ENCODE data around the gene AARS2.

Gene AARS2

GRCh38 chr6:44257025-44257752 lies 56.0 kb downstream of the AARS2 start, which contains the start of gene SLC35B2:
TSS of gene SLC35B2 (minus strand) at chr6:44257528. CDS start at chr6:44257410, 118 bp downstream.
- ATAC-seq: peak; percentile 75
- peaks cover 89% of the 10 kb centered on the region for H3K36me3 Mint-ChIP-seq
- H3K4me3 Mint-ChIP-seq: peak within 1 kb of the TSS; percentile 87
- no peaks in the 10 kb centered on the region for H3K27me3 Mint-ChIP-seq
- no peaks in the 10 kb centered on the region for H3K9me3 Mint-ChIP-seq
- H3K27ac Mint-ChIP-seq: peak within 1 kb of the TSS; percentile 98
- H3K4me1 Mint-ChIP-seq: peaks cover 89% of the 10 kb centered on the region

- no peaks in the 10 kb centered on the region for H3K9me3 Mint-ChIP-seq
- H3K27me3 Mint-ChIP-seq: no peaks in the 10 kb centered on the region
- H3K36me3 Mint-ChIP-seq: peaks cover 89% of the 10 kb centered on the region
- H3K4me3 Mint-ChIP-seq: peak overlapping the region; percentile 87
- H3K27ac Mint-ChIP-seq: peak overlapping the region; percentile 98
- peaks cover 89% of the 10 kb centered on the region for H3K4me1 Mint-ChIP-seq
- no peak for ATAC-seq
These were observed 56.4 kb downstream of the AARS2 start for GRCh38 chr6:44256775-44257024.

- ATAC-seq: peak; percentile 0
- no peaks in the 10 kb centered on the region for H3K27me3 Mint-ChIP-seq
- peaks cover 87% of the 10 kb centered on the region for H3K36me3 Mint-ChIP-seq
- H3K27ac Mint-ChIP-seq: peak overlapping the region; percentile 98
- H3K4me1 Mint-ChIP-seq: peaks cover 87% of the 10 kb centered on the region
- H3K9me3 Mint-ChIP-seq: no peaks in the 10 kb centered on the region
- peak overlapping the region; percentile 87 for H3K4me3 Mint-ChIP-seq
These were observed 57.0 kb downstream of the AARS2 start for GRCh38 chr6:44255871-44256774.

GRCh38 chr6:44255105-44255808 lies 57.9 kb downstream of the AARS2 start:
- H3K4me3 Mint-ChIP-seq: peak overlapping the region; percentile 87
- H3K4me1 Mint-ChIP-seq: peaks cover 83% of the 10 kb centered on the region
- peaks cover 85% of the 10 kb centered on the region for H3K36me3 Mint-ChIP-seq
- H3K9me3 Mint-ChIP-seq: no peaks in the 10 kb centered on the region
- ATAC-seq: no peak
- H3K27ac Mint-ChIP-seq: peak overlapping the region; percentile 98
- no peaks in the 10 kb centered on the region for H3K27me3 Mint-ChIP-seq

GRCh38 chr6:44254191-44255104 lies 58.7 kb downstream of the AARS2 start:
- Mint-ChIP-seq H3K4me1 (peaks cover 86% of the 10 kb centered on the region), H3K4me3 (peak overlapping the region; percentile 87), H3K36me3 (peaks cover 87% of the 10 kb centered on the region), H3K9me3 (no peaks in the 10 kb centered on the region), H3K27ac (peak overlapping the region; percentile 98), H3K27me3 (no peaks in the 10 kb centered on the region)
- no peak for ATAC-seq

GRCh38 chr6:44253307-44254101 lies 59.6 kb downstream of the AARS2 start:
- peak overlapping the region; percentile 98 for H3K27ac Mint-ChIP-seq

GRCh38 chr6:44251576-44252524 lies 61.3 kb downstream of the AARS2 start:
- Mint-ChIP-seq H3K36me3 (peaks cover 95% of the 10 kb centered on the region), H3K27me3 (no peaks in the 10 kb centered on the region), H3K9me3 (no peaks in the 10 kb centered on the region), H3K4me3 (peak overlapping the region; percentile 51), H3K27ac (peak overlapping the region; percentile 16), H3K4me1 (peaks cover 81% of the 10 kb centered on the region)
- ATAC-seq: no peak

More at GRCh38 chr6:44253307-44254101, 59.6 kb downstream of the AARS2 start:
- Mint-ChIP-seq H3K27me3 (no peaks in the 10 kb centered on the region), H3K4me1 (peaks cover 87% of the 10 kb centered on the region), H3K36me3 (peaks cover 88% of the 10 kb centered on the region), H3K4me3 (peak overlapping the region; percentile 50), H3K9me3 (no peaks in the 10 kb centered on the region)
- no peak for ATAC-seq

- peak overlapping the region; percentile 96 for H3K4me3 Mint-ChIP-seq
- H3K27me3 Mint-ChIP-seq: no peaks in the 10 kb centered on the region
- peaks cover 85% of the 10 kb centered on the region for H3K36me3 Mint-ChIP-seq
- no peak for ATAC-seq
- peaks cover 72% of the 10 kb centered on the region for H3K4me1 Mint-ChIP-seq
- no peaks in the 10 kb centered on the region for H3K9me3 Mint-ChIP-seq
- peak overlapping the region; percentile 97 for H3K27ac Mint-ChIP-seq
These were observed 62.4 kb downstream of the AARS2 start for GRCh38 chr6:44250718-44251123.

GRCh38 chr6:44250067-44250717 lies 63.0 kb downstream of the AARS2 start:
- Mint-ChIP-seq H3K27me3 (no peaks in the 10 kb centered on the region), H3K4me1 (peaks cover 72% of the 10 kb centered on the region), H3K27ac (peak overlapping the region; percentile 97), H3K9me3 (no peaks in the 10 kb centered on the region), H3K4me3 (peak overlapping the region; percentile 96), H3K36me3 (peaks cover 80% of the 10 kb centered on the region)
- no peak for ATAC-seq

All from stimulated activated memory B cell treated with anti-CD40 and anti-IgM and Interleukin-4, amounts not matched to agents 10 μg/mL and 1 μg/mL and 100 μg/mL, for 72 hours (primary cell).